ENCODE measurements around the gene EXT2.
A peak's percentile ranks its signal among the peaks of the same experiment; 100 is the strongest.

Gene EXT2

GRCh38 chr11:44269369-44270351 lies 174.2 kb downstream of the EXT2 start:
- no peak for DNase-seq

- DNase-seq, result no peak
Measured at GRCh38 chr11:44270403-44271273, 175.2 kb downstream of the EXT2 start.

GRCh38 chr11:44271286-44271685 lies 175.8 kb downstream of the EXT2 start:
- DNase-seq, result no peak

- no peak for DNase-seq
Measured at GRCh38 chr11:44274404-44274803, 178.9 kb downstream of the EXT2 start.

- no peak for DNase-seq
Measured at GRCh38 chr11:44275241-44275640, 179.8 kb downstream of the EXT2 start.

GRCh38 chr11:44275961-44276550 lies 180.6 kb downstream of the EXT2 start:
- no peak for DNase-seq

- no peak for DNase-seq
Measured at GRCh38 chr11:44277196-44278090, 182.0 kb downstream of the EXT2 start.

- no peak for DNase-seq
Measured at GRCh38 chr11:44279483-44279882, 184.0 kb downstream of the EXT2 start.

GRCh38 chr11:44280257-44280656 lies 184.8 kb downstream of the EXT2 start:
- no peak for DNase-seq

- DNase-seq, result no peak
Measured at GRCh38 chr11:44281151-44281550, 185.7 kb downstream of the EXT2 start.

- DNase-seq, result no peak
Measured at GRCh38 chr11:44282620-44283019, 187.1 kb downstream of the EXT2 start.

GRCh38 chr11:44285756-44286155 lies 190.3 kb downstream of the EXT2 start:
- no peak for DNase-seq

GRCh38 chr11:44286268-44286880 lies 190.9 kb downstream of the EXT2 start:
- DNase-seq, result peak; percentile 28

GRCh38 chr11:44286911-44287310 lies 191.4 kb downstream of the EXT2 start:
- no peak for DNase-seq

GRCh38 chr11:44288133-44288526 lies 192.7 kb downstream of the EXT2 start:
- DNase-seq, result no peak

- peak; percentile 63 for DNase-seq
Measured at GRCh38 chr11:44290208-44290607, 194.7 kb downstream of the EXT2 start.
